Ascending aorta (tissue), 2 donors: ENCODE data around the gene RBP2. TPM values are rescaled to one million over a fixed set of nuclear protein-coding genes. Genes with fewer than 3 reads are reported as not detected.

ENCODE experiments used
- DNase-seq, 2 donors: peaks; one replicate each; pipeline ENCODE4 v3.0.0-alpha.2; 2019; ENCODE audit warnings: low spot score in 2 of 2
- H3K27ac ChIP-seq, 2 donors: fragments of 200-600 bp; sonication (generic); one replicate each; pipeline ENCODE4 v1.5.1; 2016 to 2017; ENCODE audit warnings: mild to moderate bottlenecking in 1 of 2
- H3K27me3 ChIP-seq: fragments of 200-600 bp; sonication (generic); one replicate; pipeline ENCODE4 v1.5.1; 2017
- H3K36me3 ChIP-seq, 2 donors: fragments of 200-600 bp; sonication (generic); one replicate each; pipeline ENCODE4 v1.5.1; 2016
- H3K4me1 ChIP-seq, 2 donors: fragments of 200-600 bp; sonication (generic); one replicate each; pipeline ENCODE4 v1.5.1; 2016 to 2017; ENCODE audit warnings: mild to moderate bottlenecking in 1 of 2
- H3K4me3 ChIP-seq, 2 donors: fragments of 200-600 bp; sonication (generic); one replicate each; pipeline ENCODE4 v1.5.1; 2016 to 2017; ENCODE audit warnings: mild to moderate bottlenecking in 1 of 2
- H3K9me3 ChIP-seq, 2 donors: fragments of 200-600 bp; sonication (generic); one replicate each; pipeline ENCODE4 v1.5.1; 2016
- CTCF ChIP-seq, 3 experiments: fragments of 200-600 bp in 2 of 3; fragments of 450-650 bp in 1 of 3; sonication (generic) in 2 of 3; IDR thresholded peaks; one replicate each; pipeline ENCODE4 v1.5.1; 2016 to 2019; ENCODE audit warnings: antibody characterized with exemption in 3 of 3, mild to moderate bottlenecking in 1 of 3, moderate library complexity in 1 of 3
- intact Hi-C: fragments of 100-400 bp; cut with DNase I; formaldehyde crosslinking; loops from one replicate; pipeline ENCODE4 v1.15.1; 2023
- total RNA-seq: library from RNA; depleted of rRNA; stranded (reverse); fragments of >200 nt; gene quantifications from one replicate; pipeline ENCODE4 v1.1.0, GENCODE V29; 2016

Gene RBP2
- total RNA-seq, 1 donor from 2014 or later, result not detected

GRCh38 chr3:139454346-139454745, 22.0 kb downstream of the RBP2 start:
- intact Hi-C loops, result no loop called here
- Histone ChIP-seq H3K36me3 (no peaks in the 10 kb centered on the region), H3K4me3 (no peak overlapping the region), H3K27me3 (no peaks in the 10 kb centered on the region), H3K9me3 (no peaks in the 10 kb centered on the region), H3K27ac (no peak overlapping the region), H3K4me1 (no peaks in the 10 kb centered on the region)
- no peak for DNase-seq
- TF ChIP-seq CTCF (IDR thresholded peaks at IDR 0.05), result no peak

GRCh38 chr3:139450159-139450558, 26.2 kb downstream of the RBP2 start:
- H3K36me3 ChIP-seq, result no peaks in the 10 kb centered on the region
- no peaks in the 10 kb centered on the region for H3K9me3 ChIP-seq
- no peaks in the 10 kb centered on the region for H3K27me3 ChIP-seq
- H3K4me1 ChIP-seq, result no peaks in the 10 kb centered on the region
- no peak for TF ChIP-seq CTCF (IDR thresholded peaks at IDR 0.05)
- intact Hi-C loops, result no loop called here
- no peak for DNase-seq
- H3K4me3 ChIP-seq, result no peak overlapping the region
- H3K27ac ChIP-seq, result no peak overlapping the region

GRCh38 chr3:139449566-139449965, 26.8 kb downstream of the RBP2 start:
- intact Hi-C loops, result no loop called here
- no peak for DNase-seq
- Histone ChIP-seq H3K27ac (no peak overlapping the region), H3K36me3 (no peaks in the 10 kb centered on the region), H3K4me3 (no peak overlapping the region), H3K9me3 (no peaks in the 10 kb centered on the region), H3K4me1 (no peaks in the 10 kb centered on the region), H3K27me3 (no peaks in the 10 kb centered on the region)
- TF ChIP-seq CTCF (IDR thresholded peaks at IDR 0.05), result no peak

GRCh38 chr3:139448104-139448503, 28.2 kb downstream of the RBP2 start:
- Histone ChIP-seq H3K4me3 (no peak overlapping the region), H3K27ac (no peak overlapping the region), H3K36me3 (no peaks in the 10 kb centered on the region), H3K9me3 (no peaks in the 10 kb centered on the region), H3K27me3 (no peaks in the 10 kb centered on the region), H3K4me1 (no peaks in the 10 kb centered on the region)
- no peak for DNase-seq
- intact Hi-C loops, result no loop called here
- no peak for TF ChIP-seq CTCF (IDR thresholded peaks at IDR 0.05)

- no peaks in the 10 kb centered on the region for H3K36me3 ChIP-seq
- intact Hi-C loops, result no loop called here
- TF ChIP-seq CTCF (IDR thresholded peaks at IDR 0.05), result no peak
- no peaks in the 10 kb centered on the region for H3K4me1 ChIP-seq
- no peak for DNase-seq
- no peak overlapping the region for H3K4me3 ChIP-seq
- no peak overlapping the region for H3K27ac ChIP-seq
- no peaks in the 10 kb centered on the region for H3K27me3 ChIP-seq
- H3K9me3 ChIP-seq, result no peaks in the 10 kb centered on the region
These were observed 28.8 kb downstream of the RBP2 start for GRCh38 chr3:139447486-139447885.

- no peaks in the 10 kb centered on the region for H3K27me3 ChIP-seq
- H3K27ac ChIP-seq, result no peak overlapping the region
- H3K36me3 ChIP-seq, result no peaks in the 10 kb centered on the region
- H3K9me3 ChIP-seq, result no peaks in the 10 kb centered on the region
- no peak for TF ChIP-seq CTCF (IDR thresholded peaks at IDR 0.05)
- no peaks in the 10 kb centered on the region for H3K4me1 ChIP-seq
- H3K4me3 ChIP-seq, result no peak overlapping the region
- intact Hi-C loops, result no loop called here
- no peak for DNase-seq
These were observed 31.9 kb downstream of the RBP2 start for GRCh38 chr3:139444446-139444845.
